OCI-LY7 (cell line): ENCODE results near the gene SHISAL2A. TPM values are rescaled to one million over a fixed set of nuclear protein-coding genes. Genes with fewer than 3 reads are reported as not detected.

Source experiments
- BruUV-seq: library from RNA; stranded (reverse); fragments of 400-500 nt; replicated peaks from 2 replicates; lab custom pipeline; 2021; lab: Mats Ljungman, UMichigan
- CTCF ChIA-PET: fragments of 300-600 bp; sonication (Branson Sonifier 250); formaldehyde crosslinking; loops from one replicate; lab custom pipeline; 2022; ENCODE audit warnings: antibody characterized with exemption; ENCODE audit not compliant: unreplicated experiment; lab: Charles Lee
- POLR2A ChIA-PET: fragments of 300-600 bp; sonication (Branson Sonifier 250); formaldehyde crosslinking; loops from one replicate; lab custom pipeline; 2022; ENCODE audit warnings: antibody characterized with exemption; lab: Charles Lee
- DNase-seq: peaks from one replicate; pipeline ENCODE4 v3.0.0-alpha.2; 2015; ENCODE audit warnings: low spot score
- H2AFZ ChIP-seq: fragments of 200-600 bp; sonication (generic), shearing (Covaris generic); 2 replicates; pipeline ENCODE4 v1.6.1; 2014; ENCODE audit warnings: mild to moderate bottlenecking, antibody characterized with exemption, low read length, moderate library complexity
- H3K27ac ChIP-seq: fragments of 200-600 bp; sonication (generic); 2 replicates; pipeline ENCODE4 v1.5.1; 2014; ENCODE audit warnings: mixed run types, low read depth, mild to moderate bottlenecking, moderate library complexity, low read length, inconsistent platforms; ENCODE audit not compliant: poor library complexity, severe bottlenecking
- H3K36me3 ChIP-seq: fragments of 200-600 bp; sonication (generic); 2 replicates; pipeline ENCODE4 v1.6.1; 2014; ENCODE audit warnings: mild to moderate bottlenecking, antibody characterized with exemption, low read length, moderate library complexity, mixed read lengths; ENCODE audit not compliant: insufficient read depth
- H3K4me1 ChIP-seq: fragments of 200-600 bp; sonication (generic); 2 replicates; pipeline ENCODE4 v1.5.1; 2014; ENCODE audit warnings: mild to moderate bottlenecking, low read length; ENCODE audit not compliant: insufficient read depth, poor library complexity, severe bottlenecking
- H3K4me2 ChIP-seq: fragments of 200-600 bp; sonication (generic); 2 replicates; pipeline ENCODE4 v1.6.1; 2014; ENCODE audit warnings: mild to moderate bottlenecking, low read length
- H3K4me3 ChIP-seq: fragments of 200-600 bp; sonication (generic); 2 replicates; pipeline ENCODE4 v1.5.1; 2014; ENCODE audit warnings: mild to moderate bottlenecking, low read depth, low read length; ENCODE audit not compliant: poor library complexity, severe bottlenecking
- H3K79me2 ChIP-seq: fragments of 200-600 bp; sonication (generic); 2 replicates; pipeline ENCODE4 v1.6.1; 2016; ENCODE audit warnings: low read depth, mild to moderate bottlenecking, low read length, moderate library complexity, mixed read lengths; ENCODE audit not compliant: insufficient read depth
- H3K9me2 ChIP-seq: fragments of 200-600 bp; sonication (generic); 2 replicates; pipeline ENCODE4 v1.6.1; 2016; ENCODE audit warnings: mild to moderate bottlenecking, low read length, mixed read lengths; ENCODE audit not compliant: insufficient read depth
- H3K9me3 ChIP-seq: fragments of 200-600 bp; sonication (generic); 2 replicates; pipeline ENCODE4 v1.6.1; 2014; ENCODE audit warnings: mild to moderate bottlenecking, mixed run types, low read length, mixed read lengths
- H4K20me1 ChIP-seq: fragments of 200-600 bp; sonication (generic); 2 replicates; pipeline ENCODE4 v1.6.1; 2014; ENCODE audit warnings: mild to moderate bottlenecking, antibody characterized with exemption, low read length, moderate library complexity, mixed read lengths; ENCODE audit not compliant: insufficient read depth
- CTCF ChIP-seq: fragments of 200-600 bp; sonication (generic); conservative IDR thresholded peaks from 2 replicates; pipeline ENCODE4 v1.5.1; 2014; ENCODE audit warnings: mild to moderate bottlenecking, antibody characterized with exemption, low read length, moderate library complexity, mixed read lengths
- EZH2phosphoT487 ChIP-seq: fragments of 200-600 bp; sonication (generic); IDR thresholded peaks from 2 replicates; pipeline ENCODE4 v1.6.1; 2018; ENCODE audit warnings: low read depth, borderline replicate concordance, mild to moderate bottlenecking, mixed run types, antibody characterized with exemption, low read length, moderate library complexity, mixed read lengths
- intact Hi-C: fragments of 100-400 bp; cut with micrococcal nuclease; formaldehyde crosslinking; loops from one replicate; pipeline ENCODE4 v1.10.0; 2022; ENCODE audit not compliant: unreplicated experiment
- total RNA-seq, 2 experiments: library from RNA; depleted of rRNA in 1 of 2; stranded (reverse); fragments of >200 nt in 1 of 2; shearing (Covaris generic) in 1 of 2; gene quantifications; 2 replicates each; pipeline ENCODE4 v1.2.3, GENCODE V29; 2014 to 2022

The SHISAL2A gene
- total RNA-seq, 2 experiments from 2014 or later = 0.27 to 0.69 TPM

- H3K4me2 ChIP-seq = no peak overlapping the region
- H3K27ac ChIP-seq = no peak overlapping the region
- POLR2A ChIA-PET = interaction anchor here (0.7 kb wide), 2 partner anchors 255 to 377 kb away, joined by 3 read pairs; no protein-coding TSS in a partner anchor
- H3K79me2 ChIP-seq = no peaks in the 10 kb centered on the region
- H3K4me3 ChIP-seq = no peak overlapping the region
- no peaks in the 10 kb centered on the region for H4K20me1 ChIP-seq
- no peaks in the 10 kb centered on the region for H3K9me3 ChIP-seq
- intact Hi-C loops = loop anchor here (5.0 kb wide), 2 partner anchors 113 to 263 kb away; partner anchors contain the start of genes ORC1, PRPF38A and TUT4
- CTCF ChIA-PET = interaction anchor here (0.7 to 1.4 kb wide), 2 partner anchors 16 to 265 kb away, joined by 4 to 5 read pairs; no protein-coding TSS in a partner anchor
- H3K4me1 ChIP-seq = no peaks in the 10 kb centered on the region
- TF ChIP-seq EZH2phosphoT487 (no peak), CTCF (no peak)
- no peak for DNase-seq
- no peak overlapping the region for H2AFZ ChIP-seq
- no peaks in the 10 kb centered on the region for H3K9me2 ChIP-seq
- BruUV-seq = no TSS peak
- H3K36me3 ChIP-seq = no peaks in the 10 kb centered on the region
Measured at GRCh38 chr1:52665006-52665941, 32.3 kb downstream of the SHISAL2A start.

- POLR2A ChIA-PET = interaction anchor here (0.5 kb wide), 1 partner anchor 76 kb away, joined by 4 read pairs; no protein-coding TSS in a partner anchor
Measured at GRCh38 chr1:52667290-52667689, 34.3 kb downstream of the SHISAL2A start.

More at GRCh38 chr1:52667290-52667689, 34.3 kb downstream of the SHISAL2A start:
- Histone ChIP-seq H3K4me1 (no peaks in the 10 kb centered on the region), H3K4me2 (no peak overlapping the region), H3K27ac (no peak overlapping the region), H3K36me3 (no peaks in the 10 kb centered on the region), H3K79me2 (no peaks in the 10 kb centered on the region), H2AFZ (no peak overlapping the region), H4K20me1 (no peaks in the 10 kb centered on the region), H3K9me2 (no peaks in the 10 kb centered on the region), H3K9me3 (no peaks in the 10 kb centered on the region), H3K4me3 (no peak overlapping the region)
- CTCF ChIA-PET = no interaction called here
- TF ChIP-seq CTCF (no peak), EZH2phosphoT487 (no peak)
- no TSS peak for BruUV-seq
- DNase-seq = no peak
- intact Hi-C loops = loop anchor here (5.0 kb wide), 2 partner anchors 115 to 265 kb away; partner anchors contain the start of genes ORC1, PRPF38A and TUT4
